GM19239 (cell line): ENCODE data around the gene MXRA8.
"Not testable (repeated sequence)": the region's sequence is repeated elsewhere in the genome, so short reads cannot be mapped to it uniquely, and the experiment has no call there.

Experiments
- DNase-seq: peaks from one replicate; pipeline ENCODE4 v3.0.0; 2011; ENCODE audit warnings: low spot score; ENCODE audit not compliant: insufficient read length
- FAIRE-seq: peaks from 2 replicates; lab custom pipeline; 2011; peaks lifted over from hg19 to GRCh38; lab: Jason Lieb, UNC

MXRA8 gene

GRCh38 chr1:1393428-1393827, 35.1 kb upstream of the MXRA8 start:
- FAIRE-seq (no peak), DNase-seq (no peak)

GRCh38 chr1:1393014-1393413, 34.7 kb upstream of the MXRA8 start:
- no peak for FAIRE-seq
- no peak for DNase-seq

DNA sequence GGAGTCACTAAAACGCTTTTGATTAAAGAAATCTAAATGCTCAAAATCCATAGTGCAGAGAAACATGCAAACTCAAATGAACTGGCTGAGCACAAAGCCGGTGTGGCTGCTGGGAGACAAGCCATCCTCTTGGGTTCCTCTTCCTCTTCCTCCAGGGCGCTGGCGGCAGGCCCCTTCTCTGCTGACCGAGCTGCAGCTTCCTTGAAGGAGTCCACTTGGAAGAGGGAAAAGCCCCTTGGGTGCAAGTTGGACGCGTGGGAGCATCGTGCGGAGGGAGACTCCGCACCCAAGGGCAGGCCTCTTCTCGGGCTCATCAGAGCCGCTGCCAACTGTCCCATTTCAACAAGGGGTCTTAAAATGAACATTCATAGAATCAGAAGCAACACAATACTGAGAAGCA, 32.9 kb upstream of the MXRA8 start:
- DNase-seq (no peak), FAIRE-seq (no peak)

DNA sequence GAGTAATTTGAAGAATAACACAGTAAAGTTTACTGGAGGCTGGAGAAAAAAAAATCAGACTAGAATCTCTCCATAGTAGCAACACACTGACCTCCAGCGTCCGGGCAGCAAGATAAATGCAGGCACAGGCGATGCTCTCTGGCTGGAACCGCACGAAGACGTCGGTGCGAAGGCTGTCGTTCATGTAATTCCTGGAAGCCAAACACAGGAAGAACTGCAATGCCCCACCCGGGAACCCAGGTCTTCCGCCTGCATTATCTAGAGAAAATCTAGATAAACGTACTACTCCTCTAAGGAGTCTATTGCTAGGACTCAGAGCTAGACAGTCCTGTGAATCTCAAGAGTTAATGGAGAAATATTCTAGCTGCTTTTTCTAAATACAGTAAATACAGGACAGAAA, 32.3 kb upstream of the MXRA8 start:
- FAIRE-seq (no peak), DNase-seq (no peak)

DNA sequence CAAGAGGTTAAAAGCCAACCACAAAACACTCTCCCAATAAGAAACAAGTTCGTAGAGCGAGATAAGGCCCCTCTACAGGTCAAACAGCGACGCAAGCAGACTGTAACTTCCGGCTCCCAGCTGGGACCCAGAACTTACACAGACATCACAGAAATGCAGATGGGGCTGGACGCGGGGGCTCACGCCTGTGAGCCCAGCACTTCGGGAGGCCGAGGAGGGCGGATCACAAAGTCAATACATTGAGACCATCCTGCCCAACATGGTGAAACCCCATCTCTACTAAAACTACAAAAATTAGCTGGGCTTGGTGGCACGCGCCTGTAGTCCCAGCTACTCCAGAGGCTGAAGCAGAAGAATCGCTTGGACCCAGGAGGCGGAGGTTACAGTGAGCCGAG, 29.7 kb upstream of the MXRA8 start:
- DNase-seq (no peak), FAIRE-seq (no peak)

GRCh38 chr1:1387098-1388077, 29.0 kb upstream of the MXRA8 start:
- no peak for DNase-seq
- FAIRE-seq: no peak

DNA sequence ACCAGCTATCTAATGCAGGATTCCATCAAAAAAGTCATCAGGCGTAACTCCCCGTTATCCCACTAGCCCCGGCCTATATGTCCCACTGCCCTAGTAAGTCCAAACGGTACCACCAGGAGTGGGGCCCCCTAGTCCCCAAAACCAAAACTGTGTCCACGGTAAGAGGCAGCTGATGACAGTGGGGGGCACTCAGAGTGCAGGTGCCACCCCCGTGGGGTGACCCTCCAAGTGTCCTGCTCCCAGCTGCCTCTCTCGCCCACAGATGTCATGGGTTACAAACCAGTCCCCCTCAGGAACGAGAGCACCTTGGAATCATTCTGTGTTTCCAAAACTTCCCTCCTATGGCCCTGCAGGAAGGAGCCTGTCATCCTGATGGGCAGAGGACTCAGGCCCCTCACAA, 27.6 kb upstream of the MXRA8 start:
- DNase-seq: no peak
- no peak for FAIRE-seq

DNA sequence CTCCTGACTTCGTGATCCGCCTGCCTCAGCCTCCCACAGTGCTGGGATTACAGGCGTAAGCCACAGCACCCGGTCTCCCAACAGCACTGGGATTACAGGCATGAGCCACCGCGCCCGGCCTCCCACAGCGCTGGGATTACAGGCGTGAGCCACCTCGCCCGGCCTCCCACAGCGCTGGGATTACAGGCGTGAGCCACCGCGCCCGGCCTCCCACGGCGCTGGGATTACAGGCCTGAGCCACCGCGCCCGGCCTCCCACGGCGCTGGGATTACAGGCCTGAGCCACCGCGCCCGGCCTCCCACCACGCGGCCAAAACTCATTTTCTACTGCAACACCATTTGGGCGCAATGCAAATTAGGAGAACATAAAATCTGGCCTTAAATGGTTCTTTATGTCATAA, 27.0 kb upstream of the MXRA8 start:
- DNase-seq, FAIRE-seq: not testable (repeated sequence)

DNA sequence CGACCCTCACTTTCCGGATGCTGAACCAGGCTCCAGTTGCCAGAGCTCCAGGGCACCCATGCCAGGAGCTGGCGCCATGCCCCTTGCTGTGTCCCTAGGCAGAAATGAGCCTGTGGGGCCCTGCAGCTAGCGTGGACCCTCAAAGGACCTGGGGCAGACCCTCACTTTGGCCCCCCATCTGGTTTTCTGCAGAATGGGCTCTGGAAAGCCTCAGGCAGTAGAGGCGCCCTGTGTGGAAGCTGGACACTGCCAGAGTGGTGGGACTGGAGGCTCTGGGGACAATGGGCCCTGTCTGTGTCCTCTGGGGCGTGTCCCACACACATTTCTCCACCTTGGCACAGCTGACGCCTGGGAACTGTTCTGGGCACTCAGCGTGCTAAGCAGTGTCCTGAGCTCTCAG, 22.9 kb upstream of the MXRA8 start:
- DNase-seq (no peak), FAIRE-seq (no peak)

GRCh38 chr1:1380860-1381259, 22.5 kb upstream of the MXRA8 start:
- DNase-seq: no peak
- no peak for FAIRE-seq

GRCh38 chr1:1377540-1378205, 19.3 kb upstream of the MXRA8 start:
- DNase-seq (no peak), FAIRE-seq (no peak)

DNA sequence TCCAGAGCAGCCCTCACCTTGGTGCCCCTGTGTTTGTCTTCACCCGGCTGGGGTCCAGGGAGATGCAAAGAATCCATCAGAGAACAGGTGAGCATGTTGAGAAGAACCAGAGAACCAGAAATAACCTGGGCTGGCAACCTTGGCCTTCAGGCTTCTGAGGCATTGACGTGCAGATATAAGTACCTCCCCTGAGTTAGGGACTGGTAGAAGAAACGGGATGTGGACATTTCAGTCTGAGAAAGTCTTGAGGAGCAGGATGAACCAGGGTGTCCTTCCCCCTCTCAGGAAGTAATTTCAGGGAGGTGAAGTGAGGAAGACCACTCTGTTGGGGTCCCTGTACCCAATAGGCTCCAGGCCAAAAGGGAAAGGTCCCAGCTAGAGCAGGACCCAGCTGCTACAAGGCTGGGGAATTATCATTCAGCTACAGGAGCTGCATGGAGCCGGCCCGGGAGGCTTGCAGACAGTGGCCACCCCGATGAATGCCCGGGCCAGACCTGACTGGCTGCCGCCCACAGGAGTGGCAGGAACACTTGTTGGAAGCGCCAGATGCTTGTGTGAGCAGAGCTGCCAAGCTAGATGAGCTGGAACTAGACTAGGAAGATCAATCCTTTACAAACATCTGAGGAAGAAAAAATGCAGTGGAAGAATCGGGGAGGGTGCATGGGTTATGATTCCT, 18.3 kb upstream of the MXRA8 start:
- no peak for FAIRE-seq
- no peak for DNase-seq

GRCh38 chr1:1374929-1375662, 16.7 kb upstream of the MXRA8 start, which contains the start of gene AURKAIP1:
Gene AURKAIP1 (minus strand): TSS chr1:1375207. CDS start chr1:1374756, 451 bp downstream.
- FAIRE-seq: peak; percentile 100

GRCh38 chr1:1374589-1374928, 16.2 kb upstream of the MXRA8 start:
- no peak for FAIRE-seq
- DNase-seq: no peak

More at GRCh38 chr1:1374929-1375662, 16.7 kb upstream of the MXRA8 start, which contains the start of gene AURKAIP1:
- DNase-seq: peak; percentile 98

DNA sequence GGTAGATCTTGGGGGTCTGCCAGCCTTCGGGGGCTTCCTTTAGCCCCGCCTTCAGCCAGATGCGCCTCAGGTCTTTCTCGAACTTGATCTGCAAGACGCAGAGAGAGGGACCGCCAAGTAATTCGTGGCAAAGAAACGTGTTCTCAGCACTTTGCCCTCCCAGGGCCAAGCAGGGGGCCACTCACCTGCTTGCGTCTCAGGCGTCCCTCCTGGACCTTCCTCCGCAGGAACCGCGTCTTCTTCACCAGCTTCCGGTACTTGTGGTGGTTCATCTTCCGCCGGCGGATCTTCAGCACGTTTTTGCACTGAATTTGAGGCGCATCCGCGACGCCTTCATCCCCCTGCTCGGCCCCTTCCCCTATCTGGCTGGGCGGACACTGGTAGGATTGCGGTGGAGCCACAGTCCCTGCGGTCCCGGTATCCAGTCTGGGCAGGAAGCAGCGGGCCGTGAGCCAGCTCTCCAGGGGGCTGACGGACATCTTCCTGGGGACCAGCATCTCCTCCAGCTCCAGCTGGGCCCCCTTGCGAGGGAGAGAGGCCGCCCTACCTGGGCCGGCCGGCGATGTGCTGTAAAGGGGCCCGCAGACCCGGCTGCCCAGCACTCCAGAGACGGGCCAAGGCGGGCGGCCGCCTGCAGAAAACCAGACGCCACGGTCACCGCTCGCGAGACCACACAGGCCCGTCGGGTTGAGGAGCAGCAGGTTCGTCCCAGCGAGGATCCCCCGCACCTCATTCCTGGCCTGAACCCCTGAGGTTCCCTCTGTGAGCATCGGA, 15.6 kb upstream of the MXRA8 start:
- no peak for DNase-seq
- FAIRE-seq: no peak

GRCh38 chr1:1373051-1373814, 14.9 kb upstream of the MXRA8 start:
- DNase-seq: no peak
- FAIRE-seq: no peak

DNA sequence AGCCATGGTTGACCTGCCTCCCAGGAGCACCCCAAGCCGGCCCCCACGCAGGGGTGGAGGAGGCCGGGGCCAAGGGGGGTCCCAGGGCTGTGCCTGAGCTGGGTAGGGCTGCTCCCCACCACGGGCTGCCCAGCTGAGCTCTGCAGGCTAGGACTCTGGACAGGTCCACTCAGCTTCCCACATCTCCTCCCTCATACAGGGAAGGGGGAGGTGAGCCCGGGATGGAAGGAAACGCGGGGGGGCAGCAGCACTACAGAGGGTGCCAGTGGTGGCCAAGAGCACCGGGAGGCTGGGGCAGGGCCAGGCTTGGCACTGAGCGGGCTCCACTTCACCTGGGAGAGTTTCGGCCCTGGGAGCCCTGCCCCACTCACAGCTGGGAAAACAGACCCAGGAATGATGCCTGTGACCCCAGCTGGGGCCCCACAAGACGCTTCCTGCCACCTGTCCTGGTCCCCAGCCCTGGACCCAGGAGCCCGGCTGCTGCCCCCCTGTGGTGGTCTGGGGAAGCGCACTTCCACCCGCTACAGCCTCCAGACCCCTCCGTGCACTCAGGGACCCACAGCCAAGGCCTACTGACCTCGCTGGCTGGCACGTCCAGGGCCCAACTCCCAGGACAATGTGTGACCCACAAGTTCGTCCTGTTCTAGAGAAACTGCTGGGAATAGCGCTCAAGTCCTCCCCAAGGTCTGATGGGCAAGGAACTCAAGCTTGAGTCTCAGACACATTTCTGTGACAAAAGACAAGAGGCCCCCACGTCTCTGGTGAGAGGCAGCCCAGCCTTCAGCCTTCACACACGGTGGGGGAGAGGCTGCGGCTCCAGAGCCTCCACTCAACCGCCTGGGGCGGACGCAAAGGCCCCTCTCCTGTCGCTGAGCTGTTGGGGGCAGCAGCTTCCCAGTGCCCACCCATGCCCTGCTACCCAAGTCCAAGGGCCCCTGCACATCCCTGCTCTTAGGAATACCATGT, 13.7 kb upstream of the MXRA8 start:
- FAIRE-seq: peak; percentile 76

DNA sequence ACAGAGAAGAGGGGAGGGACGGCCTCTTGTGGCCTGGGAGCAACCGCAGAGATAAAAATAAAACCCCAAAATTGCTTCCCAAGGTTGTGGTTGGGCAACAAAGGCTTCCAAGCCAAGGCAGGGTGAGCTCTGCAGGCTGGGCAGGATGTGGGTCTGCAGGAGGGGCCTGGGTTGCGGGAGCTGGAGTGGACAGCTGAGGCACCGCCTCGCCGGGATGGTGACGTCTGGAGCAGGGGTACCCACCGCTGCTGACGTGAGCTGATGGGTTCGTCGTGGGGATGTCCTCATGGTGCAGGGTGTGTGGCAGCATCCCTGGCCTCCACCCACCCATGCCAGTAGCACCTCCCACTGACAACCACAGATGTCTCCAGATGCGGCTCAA, 13.0 kb upstream of the MXRA8 start:
- no peak for FAIRE-seq
- no peak for DNase-seq

More for the DNA sequence above, 13.7 kb upstream of the MXRA8 start:
- DNase-seq: peak; percentile 84
